ENCODE data around the gene ADI1.
A peak's percentile ranks its signal among the peaks of the same experiment; 100 is the strongest.

Gene ADI1

GRCh38 chr2:3519255-3520205, at the start of gene ADI1:
TSS of gene ADI1 (minus strand) at chr2:3519531. CDS start at chr2:3519487, 44 bp downstream.
- H3K9ac ChIP-seq (ENCODE audit: low read depth, low read length): peak within 1 kb of the TSS; percentile 73
- H3K36me3 ChIP-seq (ENCODE audit: control insufficient read depth, insufficient read depth, low read length): no peaks in the 10 kb centered on the region
- no peaks in the 10 kb centered on the region; the same call in 1 of the 2 replicates for H3K9me3 ChIP-seq (ENCODE audit: control insufficient read depth, insufficient read depth, low read length)
- peaks cover 10% of the 10 kb centered on the region; the same call in 1 of the 2 replicates for H3K4me1 ChIP-seq (ENCODE audit: control insufficient read depth, insufficient read depth, low read length)
- H3K27ac ChIP-seq (ENCODE audit: low read depth, low read length): peak within 1 kb of the TSS; percentile 99
- peak within 1 kb of the TSS; percentile 72 for H3K4me3 ChIP-seq (ENCODE audit: low read depth, low read length)
- peaks cover 12% of the 10 kb centered on the region; the same call in 1 of the 2 replicates for H3K27me3 ChIP-seq (ENCODE audit: control insufficient read depth, insufficient read depth, low read length)

GRCh38 chr2:3566806-3567205, 47.5 kb upstream of the ADI1 start:
- no peak overlapping the region for H3K4me3 ChIP-seq (ENCODE audit: low read depth, low read length)
- no peaks in the 10 kb centered on the region for H3K27me3 ChIP-seq (ENCODE audit: control insufficient read depth, insufficient read depth, low read length)
- H3K9ac ChIP-seq (ENCODE audit: low read depth, low read length): no peak overlapping the region
- no peak overlapping the region for H3K27ac ChIP-seq (ENCODE audit: low read depth, low read length)
- peaks cover 8% of the 10 kb centered on the region; the same call in 1 of the 2 replicates for H3K36me3 ChIP-seq (ENCODE audit: control insufficient read depth, insufficient read depth, low read length)
- H3K4me1 ChIP-seq (ENCODE audit: control insufficient read depth, insufficient read depth, low read length): no peaks in the 10 kb centered on the region
- H3K9me3 ChIP-seq (ENCODE audit: control insufficient read depth, insufficient read depth, low read length): no peaks in the 10 kb centered on the region

GRCh38 chr2:3565117-3565516, 45.8 kb upstream of the ADI1 start:
- Histone ChIP-seq H3K4me1 (ENCODE audit: control insufficient read depth, insufficient read depth, low read length) (no peaks in the 10 kb centered on the region), H3K27ac (ENCODE audit: low read depth, low read length) (no peak overlapping the region), H3K4me3 (ENCODE audit: low read depth, low read length) (no peak overlapping the region), H3K27me3 (ENCODE audit: control insufficient read depth, insufficient read depth, low read length) (no peaks in the 10 kb centered on the region), H3K36me3 (ENCODE audit: control insufficient read depth, insufficient read depth, low read length) (peaks cover 19% of the 10 kb centered on the region), H3K9me3 (ENCODE audit: control insufficient read depth, insufficient read depth, low read length) (no peaks in the 10 kb centered on the region), H3K9ac (ENCODE audit: low read depth, low read length) (no peak overlapping the region)

GRCh38 chr2:3563521-3563976, 44.2 kb upstream of the ADI1 start:
- H3K9ac ChIP-seq (ENCODE audit: low read depth, low read length): no peak overlapping the region
- peaks cover 21% of the 10 kb centered on the region for H3K36me3 ChIP-seq (ENCODE audit: control insufficient read depth, insufficient read depth, low read length)
- no peak overlapping the region for H3K4me3 ChIP-seq (ENCODE audit: low read depth, low read length)
- H3K27ac ChIP-seq (ENCODE audit: low read depth, low read length): no peak overlapping the region
- H3K4me1 ChIP-seq (ENCODE audit: control insufficient read depth, insufficient read depth, low read length): peaks cover 4% of the 10 kb centered on the region; the same call in 1 of the 2 replicates
- no peaks in the 10 kb centered on the region for H3K9me3 ChIP-seq (ENCODE audit: control insufficient read depth, insufficient read depth, low read length)
- no peaks in the 10 kb centered on the region for H3K27me3 ChIP-seq (ENCODE audit: control insufficient read depth, insufficient read depth, low read length)

- H3K36me3 ChIP-seq (ENCODE audit: control insufficient read depth, insufficient read depth, low read length): peaks cover 57% of the 10 kb centered on the region
- peak within 1 kb of the TSS; percentile 97 for H3K27ac ChIP-seq (ENCODE audit: low read depth, low read length)
- H3K4me3 ChIP-seq (ENCODE audit: low read depth, low read length): peak within 1 kb of the TSS; percentile 90
- H3K27me3 ChIP-seq (ENCODE audit: control insufficient read depth, insufficient read depth, low read length): no peaks in the 10 kb centered on the region
- H3K9ac ChIP-seq (ENCODE audit: low read depth, low read length): peak within 1 kb of the TSS; percentile 94
- peaks cover 4% of the 10 kb centered on the region; the same call in 1 of the 2 replicates for H3K4me1 ChIP-seq (ENCODE audit: control insufficient read depth, insufficient read depth, low read length)
- H3K9me3 ChIP-seq (ENCODE audit: control insufficient read depth, insufficient read depth, low read length): no peaks in the 10 kb centered on the region
These were observed 39.1 kb upstream of the ADI1 start, which contains the start of gene RNASEH1 for GRCh38 chr2:3558205-3559014. TSS of gene RNASEH1 (minus strand) at chr2:3558333. CDS start at chr2:3558260, 73 bp downstream.

GRCh38 chr2:3557639-3558204, 38.4 kb upstream of the ADI1 start:
- Histone ChIP-seq H3K27ac (ENCODE audit: low read depth, low read length) (peak overlapping the region; percentile 97), H3K4me1 (ENCODE audit: control insufficient read depth, insufficient read depth, low read length) (peaks cover 4% of the 10 kb centered on the region; the same call in 1 of the 2 replicates), H3K36me3 (ENCODE audit: control insufficient read depth, insufficient read depth, low read length) (peaks cover 61% of the 10 kb centered on the region)

GRCh38 chr2:3553946-3554345, 34.6 kb upstream of the ADI1 start:
- Histone ChIP-seq H3K9ac (ENCODE audit: low read depth, low read length) (no peak overlapping the region), H3K9me3 (ENCODE audit: control insufficient read depth, insufficient read depth, low read length) (no peaks in the 10 kb centered on the region), H3K27ac (ENCODE audit: low read depth, low read length) (no peak overlapping the region), H3K36me3 (ENCODE audit: control insufficient read depth, insufficient read depth, low read length) (peaks cover 75% of the 10 kb centered on the region), H3K27me3 (ENCODE audit: control insufficient read depth, insufficient read depth, low read length) (no peaks in the 10 kb centered on the region), H3K4me3 (ENCODE audit: low read depth, low read length) (no peak overlapping the region), H3K4me1 (ENCODE audit: control insufficient read depth, insufficient read depth, low read length) (no peaks in the 10 kb centered on the region)

More at GRCh38 chr2:3557639-3558204, 38.4 kb upstream of the ADI1 start:
- H3K27me3 ChIP-seq (ENCODE audit: control insufficient read depth, insufficient read depth, low read length): no peaks in the 10 kb centered on the region
- peak overlapping the region; percentile 94 for H3K9ac ChIP-seq (ENCODE audit: low read depth, low read length)
- H3K4me3 ChIP-seq (ENCODE audit: low read depth, low read length): peak overlapping the region; percentile 90
- no peaks in the 10 kb centered on the region for H3K9me3 ChIP-seq (ENCODE audit: control insufficient read depth, insufficient read depth, low read length)

GRCh38 chr2:3547915-3548314, 28.6 kb upstream of the ADI1 start:
- H3K4me3 ChIP-seq (ENCODE audit: low read depth, low read length): no peak overlapping the region
- peaks cover 95% of the 10 kb centered on the region for H3K36me3 ChIP-seq (ENCODE audit: control insufficient read depth, insufficient read depth, low read length)
- no peak overlapping the region for H3K9ac ChIP-seq (ENCODE audit: low read depth, low read length)
- no peaks in the 10 kb centered on the region for H3K9me3 ChIP-seq (ENCODE audit: control insufficient read depth, insufficient read depth, low read length)
- H3K27me3 ChIP-seq (ENCODE audit: control insufficient read depth, insufficient read depth, low read length): no peaks in the 10 kb centered on the region
- no peak overlapping the region for H3K27ac ChIP-seq (ENCODE audit: low read depth, low read length)
- H3K4me1 ChIP-seq (ENCODE audit: control insufficient read depth, insufficient read depth, low read length): no peaks in the 10 kb centered on the region

- H3K9me3 ChIP-seq (ENCODE audit: control insufficient read depth, insufficient read depth, low read length): no peaks in the 10 kb centered on the region
- no peak overlapping the region for H3K27ac ChIP-seq (ENCODE audit: low read depth, low read length)
- no peak overlapping the region for H3K9ac ChIP-seq (ENCODE audit: low read depth, low read length)
- H3K4me3 ChIP-seq (ENCODE audit: low read depth, low read length): no peak overlapping the region
- peaks cover 96% of the 10 kb centered on the region for H3K36me3 ChIP-seq (ENCODE audit: control insufficient read depth, insufficient read depth, low read length)
- no peaks in the 10 kb centered on the region for H3K27me3 ChIP-seq (ENCODE audit: control insufficient read depth, insufficient read depth, low read length)
- no peaks in the 10 kb centered on the region for H3K4me1 ChIP-seq (ENCODE audit: control insufficient read depth, insufficient read depth, low read length)
These were observed 26.6 kb upstream of the ADI1 start for GRCh38 chr2:3545788-3546478.

Measured in HUES48 (cell line).